Sigmoid colon (tissue), 3 donors: ENCODE data around the gene LEKR1.
"Not testable (repeated sequence)": the region's sequence is repeated elsewhere in the genome, so short reads cannot be mapped to it uniquely, and the experiment has no call there.

ENCODE experiments used
- POLR2A ChIP-seq, 2 donors: fragments of 450-650 bp; IDR thresholded peaks; one replicate each; pipeline ENCODE4 v1.6.1; 2016; ENCODE audit warnings: antibody characterized with exemption in 2 of 2, mild to moderate bottlenecking in 2 of 2, moderate library complexity in 2 of 2
- TF ChIP-seq, protein P1 (sequence below), 4 experiments: fragments of 450-650 bp in 3 of 4; fragments of 200-600 bp in 1 of 4; IDR thresholded peaks; one replicate each; pipeline ENCODE4 v1.5.1; 2016 to 2019; ENCODE audit warnings: antibody characterized with exemption in 4 of 4, mild to moderate bottlenecking in 3 of 4, moderate library complexity in 2 of 4

DNA sequence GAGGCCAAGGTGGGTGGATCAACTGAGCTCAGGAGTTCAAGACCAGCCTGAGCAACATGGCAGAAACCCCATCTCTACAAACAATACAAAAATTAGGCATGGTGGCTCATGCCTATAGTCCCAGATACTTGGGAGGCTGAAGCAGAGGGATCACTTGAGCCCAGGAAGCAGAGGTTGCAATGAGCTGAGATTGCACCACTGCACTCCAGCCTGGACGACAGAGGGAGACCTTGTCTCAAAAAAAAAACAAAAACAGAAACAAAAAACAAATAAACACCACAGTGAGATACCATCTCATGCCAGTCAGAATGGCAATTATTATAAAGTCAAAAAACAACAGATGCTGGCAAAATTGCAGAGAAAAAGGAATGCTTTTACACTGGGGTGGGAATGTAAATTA, 69.2 kb downstream of the LEKR1 start:
- TF ChIP-seq, protein P1, sequence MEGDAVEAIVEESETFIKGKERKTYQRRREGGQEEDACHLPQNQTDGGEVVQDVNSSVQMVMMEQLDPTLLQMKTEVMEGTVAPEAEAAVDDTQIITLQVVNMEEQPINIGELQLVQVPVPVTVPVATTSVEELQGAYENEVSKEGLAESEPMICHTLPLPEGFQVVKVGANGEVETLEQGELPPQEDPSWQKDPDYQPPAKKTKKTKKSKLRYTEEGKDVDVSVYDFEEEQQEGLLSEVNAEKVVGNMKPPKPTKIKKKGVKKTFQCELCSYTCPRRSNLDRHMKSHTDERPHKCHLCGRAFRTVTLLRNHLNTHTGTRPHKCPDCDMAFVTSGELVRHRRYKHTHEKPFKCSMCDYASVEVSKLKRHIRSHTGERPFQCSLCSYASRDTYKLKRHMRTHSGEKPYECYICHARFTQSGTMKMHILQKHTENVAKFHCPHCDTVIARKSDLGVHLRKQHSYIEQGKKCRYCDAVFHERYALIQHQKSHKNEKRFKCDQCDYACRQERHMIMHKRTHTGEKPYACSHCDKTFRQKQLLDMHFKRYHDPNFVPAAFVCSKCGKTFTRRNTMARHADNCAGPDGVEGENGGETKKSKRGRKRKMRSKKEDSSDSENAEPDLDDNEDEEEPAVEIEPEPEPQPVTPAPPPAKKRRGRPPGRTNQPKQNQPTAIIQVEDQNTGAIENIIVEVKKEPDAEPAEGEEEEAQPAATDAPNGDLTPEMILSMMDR (IDR thresholded peaks at IDR 0.05) = not testable (repeated sequence)
- TF ChIP-seq POLR2A (IDR thresholded peaks at IDR 0.05) = not testable (repeated sequence)
